ENCODE measurements around the gene CRY2.

DNA sequence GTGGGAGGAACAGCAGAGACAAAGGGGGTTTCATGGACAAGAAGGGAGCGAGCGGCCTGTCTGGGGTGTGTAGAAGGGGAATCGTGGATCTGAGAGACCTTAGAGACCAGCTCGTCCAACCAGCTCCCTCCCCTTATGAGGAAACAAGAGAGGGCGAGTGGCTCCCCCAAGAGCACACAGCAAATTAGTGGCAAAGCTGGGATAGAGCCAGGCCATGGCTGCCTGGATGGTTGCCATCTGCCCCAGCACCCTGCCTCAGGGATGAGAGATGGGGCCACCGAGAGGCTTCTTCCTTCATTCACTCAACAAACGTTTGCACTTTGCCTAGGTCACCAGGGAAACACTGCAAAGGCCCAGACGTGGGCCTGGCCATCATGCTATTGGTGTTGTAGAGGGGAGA is 42.3 kb downstream of the CRY2 start:
- TF ChIP-seq, protein P1, sequence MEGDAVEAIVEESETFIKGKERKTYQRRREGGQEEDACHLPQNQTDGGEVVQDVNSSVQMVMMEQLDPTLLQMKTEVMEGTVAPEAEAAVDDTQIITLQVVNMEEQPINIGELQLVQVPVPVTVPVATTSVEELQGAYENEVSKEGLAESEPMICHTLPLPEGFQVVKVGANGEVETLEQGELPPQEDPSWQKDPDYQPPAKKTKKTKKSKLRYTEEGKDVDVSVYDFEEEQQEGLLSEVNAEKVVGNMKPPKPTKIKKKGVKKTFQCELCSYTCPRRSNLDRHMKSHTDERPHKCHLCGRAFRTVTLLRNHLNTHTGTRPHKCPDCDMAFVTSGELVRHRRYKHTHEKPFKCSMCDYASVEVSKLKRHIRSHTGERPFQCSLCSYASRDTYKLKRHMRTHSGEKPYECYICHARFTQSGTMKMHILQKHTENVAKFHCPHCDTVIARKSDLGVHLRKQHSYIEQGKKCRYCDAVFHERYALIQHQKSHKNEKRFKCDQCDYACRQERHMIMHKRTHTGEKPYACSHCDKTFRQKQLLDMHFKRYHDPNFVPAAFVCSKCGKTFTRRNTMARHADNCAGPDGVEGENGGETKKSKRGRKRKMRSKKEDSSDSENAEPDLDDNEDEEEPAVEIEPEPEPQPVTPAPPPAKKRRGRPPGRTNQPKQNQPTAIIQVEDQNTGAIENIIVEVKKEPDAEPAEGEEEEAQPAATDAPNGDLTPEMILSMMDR (IDR thresholded peaks at IDR 0.05 in 8 of 11, conservative IDR thresholded peaks at IDR 0.05 in 3 of 11) = no peak
- no peak for TF ChIP-seq POLR2A (IDR thresholded peaks at IDR 0.05)

Measured in spleen (tissue), 7 donors.